NOMO-1 (cell line): ENCODE results near the gene POLR3C.
A peak's percentile ranks its signal among the peaks of the same experiment; 100 is the strongest.
"Not testable (repeated sequence)": the region's sequence is repeated elsewhere in the genome, so short reads cannot be mapped to it uniquely, and the experiment has no call there.

Source experiments
- DNase-seq, 2 experiments: peaks; one replicate each; lab custom pipeline; 2025; ENCODE audit not compliant: unreplicated experiment in 2 of 2; lab: John Stamatoyannopoulos, UW

POLR3C gene

GRCh38 chr1:145818095-145818494 lies 5.9 kb upstream of the POLR3C start:
- DNase-seq: not testable (repeated sequence)

GRCh38 chr1:145822779-145823331 lies 1.1 kb upstream of the POLR3C start:
- not testable (repeated sequence) for DNase-seq

GRCh38 chr1:145824499-145824842 lies 471 bp downstream of the POLR3C start:
- peak in 1 of 2 experiments; percentile 61 for DNase-seq

- no peak for DNase-seq
Measured at GRCh38 chr1:145826030-145826429, 2.0 kb downstream of the POLR3C start.

- no peak for DNase-seq
Measured at GRCh38 chr1:145827966-145828365, 4.0 kb downstream of the POLR3C start.

GRCh38 chr1:145828367-145829026 lies 4.5 kb downstream of the POLR3C start:
- DNase-seq: no peak

GRCh38 chr1:145830810-145831209 lies 6.8 kb downstream of the POLR3C start:
- DNase-seq: not testable (repeated sequence)

- no peak for DNase-seq
Measured at GRCh38 chr1:145837656-145838055, 13.7 kb downstream of the POLR3C start.

- DNase-seq: no peak
Measured at GRCh38 chr1:145843031-145843430, 19.0 kb downstream of the POLR3C start.

- peak; percentile 70 to 86 for DNase-seq
Measured at GRCh38 chr1:145845144-145845513, 21.1 kb downstream of the POLR3C start.

- DNase-seq: peak; percentile 50 to 60
Measured at GRCh38 chr1:145845514-145846161, 21.6 kb downstream of the POLR3C start, which contains the start of gene NUDT17. TSS of gene NUDT17 (plus strand) at chr1:145845630. CDS start at chr1:145845641, 11 bp downstream.

GRCh38 chr1:145846201-145846612 lies 22.2 kb downstream of the POLR3C start:
- DNase-seq: no peak

- DNase-seq: no peak
Measured at GRCh38 chr1:145847827-145848226, 23.8 kb downstream of the POLR3C start.

GRCh38 chr1:145849356-145850160 lies 25.6 kb downstream of the POLR3C start:
- DNase-seq: no peak

- no peak for DNase-seq
Measured at GRCh38 chr1:145855426-145855948, 31.5 kb downstream of the POLR3C start.

- DNase-seq: no peak
Measured at GRCh38 chr1:145857170-145857569, 33.2 kb downstream of the POLR3C start.

- no peak for DNase-seq
Measured at GRCh38 chr1:145858238-145858900, 34.4 kb downstream of the POLR3C start.

GRCh38 chr1:145858901-145859490 lies 35.0 kb downstream of the POLR3C start, which contains the start of gene PIAS3:
TSS of gene PIAS3 (minus strand) at chr1:145859081. CDS start at chr1:145858990, 91 bp downstream.
- DNase-seq: peak; percentile 87 to 94

GRCh38 chr1:145859491-145860023 lies 35.6 kb downstream of the POLR3C start:
- DNase-seq: peak; percentile 70
